GM11168 (cell line): ENCODE data around the gene FNDC3A.
"Not testable (repeated sequence)": the region's sequence is repeated elsewhere in the genome, so short reads cannot be mapped to it uniquely, and the experiment has no call there.

Experiments used
- in situ Hi-C: fragments of 300-500 bp; cut with MboI; formaldehyde crosslinking; loops from one replicate; pipeline ENCODE4 v1.12.0; 2022; ENCODE audit warnings: low sequenced_read_pairs; ENCODE audit not compliant: unreplicated experiment

FNDC3A gene

DNA sequence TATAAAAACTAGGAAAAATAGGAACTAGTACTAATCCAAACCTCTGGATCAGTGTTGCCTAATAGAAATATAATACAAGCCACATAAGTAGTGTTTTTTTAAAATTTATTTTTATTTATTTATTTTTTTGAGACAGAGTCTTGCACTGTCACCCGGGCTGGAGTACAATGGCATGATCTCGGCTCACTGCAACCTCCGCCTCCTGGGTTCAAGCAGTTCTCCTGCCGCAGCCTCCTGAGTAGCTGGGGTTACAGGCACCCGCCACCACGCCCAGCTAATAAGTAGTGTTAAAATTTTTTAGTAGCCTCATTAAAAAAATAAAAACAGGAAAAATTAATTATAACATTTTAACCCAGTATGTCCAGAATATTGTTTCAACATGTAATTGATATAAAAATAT is 94.3 kb downstream of the FNDC3A start:
- in situ Hi-C loops = not testable (repeated sequence)

DNA sequence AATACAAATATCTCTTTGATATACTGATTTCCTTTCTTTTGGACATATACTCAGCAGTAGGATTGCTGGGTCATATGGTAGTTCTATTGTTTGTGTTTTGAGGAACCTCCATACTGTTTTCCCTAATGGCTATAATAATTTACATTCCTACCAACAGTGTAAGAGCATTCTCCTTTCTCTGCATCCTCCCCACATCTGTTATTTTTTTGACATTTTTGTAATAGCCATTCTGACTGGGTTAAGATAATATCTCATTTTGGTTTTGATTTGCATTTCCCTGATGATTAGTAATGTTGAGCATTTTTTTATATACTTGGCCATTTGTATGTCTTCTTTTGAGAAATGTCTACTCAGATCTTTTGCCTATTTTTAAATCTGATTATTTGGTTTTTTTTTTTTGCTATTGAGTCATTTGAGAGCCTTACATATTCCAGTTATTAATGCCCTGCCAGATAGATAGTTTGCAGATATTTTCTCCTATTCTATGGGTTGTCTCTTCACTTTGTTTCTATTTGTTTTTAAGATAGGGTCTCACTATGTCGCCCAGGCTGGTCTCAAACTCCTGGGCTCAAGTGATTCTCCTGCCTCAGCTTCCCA is 95.7 kb downstream of the FNDC3A start:
- in situ Hi-C loops = no loop called here

DNA sequence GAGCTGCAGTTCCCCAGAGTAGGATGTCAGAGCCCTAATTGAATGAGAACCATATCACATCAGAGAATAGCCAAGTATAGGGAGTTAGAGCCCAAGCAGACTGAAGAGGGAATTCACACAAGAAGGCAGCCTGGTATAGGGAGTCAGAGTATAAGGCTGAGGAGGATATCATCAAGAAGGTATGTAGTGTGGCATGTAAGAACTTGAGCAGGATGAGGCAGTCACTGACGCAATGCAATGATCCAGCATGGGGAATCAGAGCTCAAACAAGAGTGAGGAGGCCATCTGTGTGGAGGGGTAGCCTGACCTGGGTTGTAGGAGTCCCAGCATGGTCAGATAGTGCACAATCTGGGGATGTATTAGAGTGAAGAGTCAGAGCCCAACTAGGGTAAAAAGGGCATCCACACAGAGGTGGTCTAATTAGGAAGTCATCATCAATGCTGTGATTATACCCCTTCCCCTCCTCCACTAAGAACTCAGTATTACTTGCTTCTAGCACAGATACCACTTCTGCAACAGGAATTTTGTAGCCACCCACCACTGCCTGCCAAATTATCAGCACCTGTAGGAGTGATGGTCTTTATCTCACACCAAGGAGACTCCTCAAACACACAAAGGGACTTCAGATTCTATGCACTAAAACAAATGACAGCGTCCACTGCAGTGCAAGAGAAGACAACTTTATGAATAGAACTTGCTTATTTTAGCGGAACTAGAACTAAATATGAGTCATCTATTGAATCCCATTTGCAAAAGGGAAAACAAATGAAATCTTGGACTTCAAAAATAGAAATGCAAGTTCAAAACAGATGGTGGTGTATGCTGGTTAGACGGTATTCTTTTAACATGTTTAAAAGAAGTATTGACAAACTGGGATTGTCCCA is 107.2 kb downstream of the FNDC3A start:
- in situ Hi-C loops = no loop called here

DNA sequence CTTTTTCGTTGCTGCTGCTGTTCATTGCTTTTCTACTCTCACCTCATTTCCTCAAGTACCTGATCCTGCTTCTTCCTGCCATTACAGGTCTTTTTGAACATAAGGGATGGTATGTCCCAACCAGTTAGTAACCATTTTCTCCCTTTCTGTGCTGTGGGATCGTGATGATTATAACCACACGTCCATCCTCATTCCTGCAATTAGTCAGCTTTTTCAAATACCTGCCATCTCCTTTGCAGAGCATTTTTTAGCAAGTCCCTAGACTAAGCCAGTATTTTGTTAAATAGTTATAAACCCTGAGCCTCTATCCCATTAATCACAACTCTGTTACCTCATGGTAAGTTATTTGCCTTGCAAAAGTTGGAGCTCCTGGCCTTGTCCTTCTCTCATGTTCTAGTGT is 109.2 kb downstream of the FNDC3A start:
- in situ Hi-C loops = no loop called here

DNA sequence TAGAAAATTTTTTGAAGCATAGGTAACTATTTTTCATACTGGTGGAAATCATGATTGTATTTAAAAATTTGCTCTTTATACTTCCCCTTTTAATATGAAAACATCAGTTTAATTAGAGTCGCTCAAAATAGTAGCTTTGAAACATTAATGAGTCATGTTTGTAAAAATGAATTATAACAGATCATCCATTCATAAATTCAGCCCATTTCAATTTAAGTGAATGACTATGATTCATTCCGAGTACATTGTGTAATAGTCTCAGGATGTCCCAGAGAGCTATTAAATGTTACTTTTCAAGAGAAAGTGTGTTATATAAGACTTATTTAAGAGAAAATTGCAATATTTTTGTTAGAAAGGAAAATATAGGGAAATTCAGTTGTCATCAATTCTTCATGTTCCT is 111.0 kb downstream of the FNDC3A start:
- in situ Hi-C loops = no loop called here

DNA sequence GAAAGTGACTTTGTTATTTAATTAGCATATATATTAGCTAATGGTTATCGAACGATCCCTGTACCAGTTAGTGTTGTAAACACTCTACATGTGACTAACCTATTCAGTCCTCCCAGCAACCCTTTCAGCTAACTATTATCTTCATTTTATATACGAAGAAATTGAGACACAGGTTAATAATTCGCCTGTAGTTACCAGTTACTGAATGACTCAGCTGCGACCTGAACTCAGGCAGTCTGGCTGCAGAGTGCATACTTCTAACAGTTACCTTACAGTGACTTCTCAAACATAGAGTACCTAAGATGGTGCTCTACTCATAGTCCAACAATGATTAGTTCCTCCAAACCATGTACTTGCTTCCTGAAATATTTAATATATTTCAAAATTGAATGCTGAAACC is 117.7 kb downstream of the FNDC3A start:
- in situ Hi-C loops = no loop called here

DNA sequence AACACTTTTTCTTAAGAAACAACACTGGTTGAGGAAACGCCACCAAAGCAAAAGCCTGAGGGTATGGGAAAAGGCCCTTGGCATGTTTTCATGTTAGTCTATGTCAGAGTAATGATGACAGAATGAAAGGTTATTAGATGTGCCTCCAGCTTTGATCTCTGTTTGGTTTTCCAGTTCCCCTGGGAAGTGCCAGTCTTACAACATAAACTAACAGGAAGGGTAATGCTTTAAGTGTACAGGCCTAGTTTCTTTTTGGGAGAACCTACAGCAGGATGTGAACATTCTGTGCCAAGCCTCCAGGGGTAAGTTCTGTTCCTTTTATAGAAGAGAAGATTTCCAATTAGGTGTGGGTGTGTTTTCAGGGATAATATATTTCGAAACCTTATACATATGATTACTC is 121.7 kb downstream of the FNDC3A start:
- in situ Hi-C loops = no loop called here

DNA sequence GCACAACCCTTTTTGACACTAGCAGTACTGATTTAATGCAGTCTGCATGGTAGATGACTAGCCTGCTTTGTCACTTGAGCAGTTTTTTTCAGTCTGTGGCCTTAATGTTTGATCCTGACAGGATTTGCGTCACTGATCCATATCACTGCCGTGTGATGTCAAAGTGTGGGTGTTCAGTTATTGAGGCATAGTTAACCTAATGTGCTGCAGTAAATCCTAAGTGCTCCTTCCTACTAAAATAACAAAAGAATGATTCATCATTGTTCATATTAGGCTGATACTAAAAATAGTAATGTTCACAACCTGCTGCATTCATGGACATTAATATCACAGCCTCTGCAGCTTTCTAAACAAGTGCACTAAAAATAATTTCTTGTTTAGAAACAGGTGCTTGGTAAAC is 122.5 kb downstream of the FNDC3A start:
- in situ Hi-C loops = no loop called here

DNA sequence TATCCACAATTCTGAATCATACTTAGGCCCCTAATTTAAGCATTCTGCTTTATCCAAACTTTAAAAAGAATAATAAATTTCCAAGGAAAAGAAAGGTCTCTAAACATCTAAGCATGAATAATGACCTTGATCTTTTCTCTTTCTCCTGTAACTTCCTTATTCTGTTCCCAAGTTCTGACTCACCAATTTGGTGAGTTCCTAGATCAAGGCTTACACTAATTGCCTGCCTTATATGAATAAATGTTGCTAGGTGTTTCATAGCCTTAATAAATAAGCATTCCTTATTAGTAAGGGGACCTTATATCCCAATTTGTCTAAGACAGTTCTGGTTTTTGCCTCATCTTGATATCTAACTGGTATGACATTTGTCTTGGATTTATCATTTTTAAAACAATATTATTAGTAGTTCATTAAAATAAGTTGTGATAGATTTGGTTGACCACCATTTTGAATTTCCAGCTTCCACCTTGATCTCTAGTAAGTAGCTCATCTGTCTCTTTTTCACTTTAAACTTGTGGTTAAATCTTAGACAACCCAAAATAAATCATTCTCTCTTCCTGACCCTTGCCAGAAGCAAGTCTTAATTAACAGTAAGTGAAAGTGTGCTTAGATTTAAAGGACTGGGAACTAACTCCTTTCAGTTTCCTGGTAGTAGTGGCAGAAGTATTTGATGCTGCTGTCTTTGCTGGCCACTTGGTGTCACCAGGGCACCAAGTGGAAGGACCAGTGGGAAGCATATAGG is 123.2 kb downstream of the FNDC3A start:
- in situ Hi-C loops = no loop called here

DNA sequence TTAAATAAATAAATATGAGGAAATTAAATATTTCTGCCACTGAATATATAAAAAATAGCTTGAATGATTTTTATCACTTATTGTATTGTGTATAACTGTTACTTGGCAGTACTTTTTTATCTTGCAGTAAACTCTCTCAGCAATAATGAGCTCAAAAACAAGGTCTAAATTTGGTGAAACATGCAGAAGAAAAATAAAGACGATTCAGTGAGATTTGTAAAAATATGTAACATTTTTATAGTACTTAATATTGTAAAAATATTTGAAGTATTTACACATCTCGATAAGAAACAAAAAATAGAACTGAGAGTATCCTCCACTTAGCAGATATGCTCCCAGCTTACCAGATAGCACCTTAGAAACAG is 123.8 kb downstream of the FNDC3A start:
- in situ Hi-C loops = no loop called here

DNA sequence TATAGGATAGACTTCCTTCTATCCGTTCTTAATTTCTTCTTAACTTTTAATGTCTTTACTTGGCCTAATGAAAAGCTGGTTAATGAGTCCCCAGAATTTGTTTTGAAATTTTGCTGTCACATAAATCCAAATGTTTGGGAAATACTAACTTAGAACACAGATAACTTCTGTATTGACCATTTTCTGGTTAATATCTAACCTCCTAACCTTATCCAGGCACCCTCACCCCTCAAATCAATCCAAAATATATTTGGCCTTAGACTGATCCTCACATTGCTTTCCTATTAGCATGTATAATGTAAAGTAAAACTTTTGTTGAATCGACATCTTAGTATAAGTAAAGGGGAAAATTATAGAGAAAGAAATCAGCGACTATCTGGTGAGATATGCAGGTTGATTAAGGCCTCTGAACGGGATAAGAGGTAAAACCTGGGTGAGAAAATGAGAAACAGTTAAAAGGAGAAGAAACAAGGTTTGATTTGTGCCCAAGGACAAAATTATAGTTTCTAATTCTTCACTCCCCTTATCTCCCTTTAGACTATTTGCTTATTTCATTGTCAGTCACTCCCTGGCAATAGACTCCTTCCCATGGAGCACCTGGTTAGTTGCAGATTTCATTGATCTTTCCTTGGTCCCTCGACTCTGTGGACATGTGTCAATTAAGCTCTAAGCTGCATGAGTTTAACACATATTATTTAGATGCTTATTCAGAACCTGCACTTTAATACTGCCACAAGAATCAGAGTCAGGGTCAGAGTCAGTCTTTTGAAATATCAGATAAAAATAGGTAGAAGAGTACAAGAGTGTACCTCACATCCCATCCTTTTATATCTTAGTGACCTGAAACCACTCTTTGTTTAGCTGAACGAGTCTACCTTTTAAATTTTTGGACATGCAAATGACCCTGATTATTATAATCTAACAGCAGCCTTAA is 125.2 kb downstream of the FNDC3A start:
- in situ Hi-C loops = no loop called here

DNA sequence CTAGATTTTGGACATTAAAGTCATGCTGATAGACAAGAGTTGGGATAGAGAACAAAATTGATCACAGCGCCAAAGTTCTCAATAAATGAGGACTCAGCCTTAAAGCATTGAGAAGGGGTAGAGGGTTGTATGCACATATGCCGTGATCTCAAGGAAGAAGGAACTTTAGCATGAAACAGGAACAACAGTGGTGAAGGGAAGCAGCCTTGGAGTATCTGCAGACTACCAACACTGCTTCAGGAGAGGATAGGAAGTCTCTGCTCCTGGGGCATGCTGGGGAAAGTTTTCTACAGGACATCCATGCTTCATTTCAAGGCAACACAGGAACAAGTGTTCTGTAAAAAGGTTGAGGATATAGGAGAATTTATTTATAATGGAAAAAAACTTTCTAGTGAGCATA is 132.5 kb downstream of the FNDC3A start:
- in situ Hi-C loops = no loop called here

DNA sequence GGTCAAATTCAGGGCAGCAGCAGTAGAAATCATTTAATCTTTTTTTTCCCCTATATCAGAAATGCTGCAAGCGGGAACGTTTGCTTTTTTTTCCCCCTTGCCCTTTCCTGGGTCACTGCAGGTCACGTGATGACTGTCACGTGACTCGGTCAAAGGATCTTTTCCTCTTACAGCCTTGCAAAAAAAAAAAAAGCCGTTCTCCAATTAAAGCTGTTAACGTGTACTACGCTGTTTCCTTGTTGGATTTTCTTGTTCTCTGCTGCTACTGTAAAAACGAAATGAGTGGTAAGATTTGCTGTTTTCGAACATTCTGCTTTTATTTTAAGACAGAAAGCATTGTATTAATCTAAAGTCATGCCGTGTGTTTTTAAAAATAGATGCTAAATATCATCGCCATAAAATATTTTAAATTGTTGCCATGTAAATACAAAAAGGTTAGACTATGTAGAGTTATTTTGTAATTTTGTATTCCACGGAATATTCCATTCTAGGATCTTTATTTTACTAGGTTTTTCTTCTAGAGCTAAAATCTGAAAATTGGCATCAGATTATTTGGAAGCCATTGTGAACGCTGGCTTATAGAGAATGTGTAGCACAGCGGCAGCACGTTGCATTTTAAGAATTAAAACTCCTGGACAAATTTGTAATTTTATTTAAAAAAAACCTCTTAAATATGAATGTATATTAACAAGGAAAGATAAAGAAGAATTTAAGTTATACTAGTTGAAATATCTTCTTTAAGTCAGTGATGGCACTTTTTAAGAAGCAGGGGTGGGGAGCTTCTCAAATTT is 134.6 kb downstream of the FNDC3A start:
- in situ Hi-C loops = no loop called here

DNA sequence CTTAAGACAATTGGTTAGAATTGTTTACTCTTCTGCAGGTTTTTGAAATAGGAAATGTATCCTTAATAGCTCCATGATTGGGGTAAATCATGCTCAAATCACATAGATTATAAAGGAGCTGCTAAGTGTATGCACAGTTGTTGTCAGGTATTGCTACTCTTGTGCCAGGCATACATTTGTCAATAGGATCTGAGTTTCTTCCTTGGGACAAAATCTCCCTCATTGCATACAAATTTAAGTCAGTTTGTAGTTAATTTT is 135.1 kb downstream of the FNDC3A start:
- in situ Hi-C loops = no loop called here

DNA sequence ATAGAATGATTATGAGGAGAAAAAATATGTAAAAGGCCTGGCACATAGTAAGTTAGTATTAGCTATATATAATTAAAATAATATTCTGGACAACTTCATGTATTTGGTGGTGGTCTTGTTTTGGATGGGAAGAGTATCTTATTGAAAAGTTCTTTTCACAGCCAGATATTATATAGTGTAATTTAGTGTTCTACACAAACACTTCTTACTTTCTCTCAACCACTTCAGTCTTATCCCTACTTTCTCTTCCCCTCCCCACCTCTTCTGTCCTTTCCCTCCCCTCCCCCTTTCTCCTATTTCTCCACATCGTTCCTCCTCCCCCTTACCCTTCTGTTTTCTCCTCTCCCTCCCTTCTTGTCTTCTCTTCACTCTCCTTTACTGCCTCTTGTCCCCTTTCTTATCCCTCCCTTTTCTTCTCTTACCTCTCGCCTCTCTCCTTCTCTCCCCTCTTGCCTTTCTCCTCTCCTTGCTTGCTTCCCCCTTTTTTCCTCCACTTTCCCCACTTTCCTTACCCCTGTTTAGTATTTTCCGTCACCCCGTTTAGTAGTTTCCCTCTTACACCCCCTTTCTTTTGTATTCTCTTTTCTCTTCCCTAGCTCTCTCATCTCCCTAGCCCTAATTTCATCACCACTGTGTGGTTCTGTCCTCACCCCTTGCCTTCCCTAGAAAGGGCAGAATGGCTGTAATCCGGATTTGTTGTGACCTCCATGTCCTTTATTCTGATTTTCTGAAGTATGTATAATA is 137.2 kb downstream of the FNDC3A start:
- in situ Hi-C loops = no loop called here

DNA sequence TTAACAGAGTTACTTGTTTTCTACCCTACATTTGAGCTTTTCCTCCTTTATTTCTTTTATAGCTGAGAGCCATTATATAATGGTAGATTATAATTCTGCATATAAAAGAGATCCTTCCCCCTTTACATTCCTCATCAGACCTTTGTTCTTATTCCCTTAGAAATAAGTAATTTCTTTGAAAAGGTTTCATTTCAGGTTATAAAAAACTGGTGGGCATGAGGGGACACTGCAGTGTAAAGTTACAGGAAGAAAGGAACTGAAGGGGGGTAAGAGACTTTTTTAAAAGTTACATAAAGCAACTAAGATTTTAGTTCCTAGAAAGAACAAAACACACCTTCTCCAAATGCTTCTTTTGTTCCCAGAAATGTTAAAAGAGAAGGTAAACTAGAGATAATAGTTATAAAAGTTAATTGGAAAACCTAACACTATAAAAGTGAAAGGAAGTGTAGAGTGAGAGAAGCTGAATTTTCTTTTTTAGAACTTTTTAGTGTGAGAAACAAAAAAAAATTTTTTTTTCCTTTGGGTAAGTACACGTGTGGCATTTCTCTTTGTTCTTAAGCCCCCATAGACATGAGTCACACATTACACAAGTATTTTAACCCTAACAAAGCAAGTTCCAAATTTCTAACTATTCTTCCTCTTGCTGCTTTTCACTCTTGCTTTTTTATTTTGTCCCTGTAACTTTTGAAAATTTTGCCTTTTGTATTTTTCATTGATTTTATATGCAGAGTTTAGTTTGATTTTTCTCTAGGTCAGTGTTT is 138.0 kb downstream of the FNDC3A start:
- in situ Hi-C loops = no loop called here

DNA sequence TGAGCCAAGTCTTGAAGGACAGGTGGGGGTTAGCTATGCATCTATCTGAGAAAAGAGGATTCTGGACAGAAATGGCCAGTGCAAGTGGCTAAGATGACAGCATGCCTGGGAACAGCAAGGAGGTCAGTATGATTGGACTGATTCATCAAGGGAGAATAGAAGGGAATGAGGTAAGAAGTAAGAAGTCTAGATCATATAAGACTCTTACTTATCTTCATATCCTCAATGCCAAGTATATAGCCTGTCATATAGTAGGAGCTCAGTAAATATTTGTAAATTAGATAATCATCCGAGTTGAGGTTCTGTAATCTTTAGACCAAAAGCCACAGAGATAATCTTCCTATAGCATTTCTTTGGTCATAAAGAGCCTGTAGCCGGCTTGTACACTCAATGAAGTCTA is 141.2 kb downstream of the FNDC3A start:
- in situ Hi-C loops = no loop called here

DNA sequence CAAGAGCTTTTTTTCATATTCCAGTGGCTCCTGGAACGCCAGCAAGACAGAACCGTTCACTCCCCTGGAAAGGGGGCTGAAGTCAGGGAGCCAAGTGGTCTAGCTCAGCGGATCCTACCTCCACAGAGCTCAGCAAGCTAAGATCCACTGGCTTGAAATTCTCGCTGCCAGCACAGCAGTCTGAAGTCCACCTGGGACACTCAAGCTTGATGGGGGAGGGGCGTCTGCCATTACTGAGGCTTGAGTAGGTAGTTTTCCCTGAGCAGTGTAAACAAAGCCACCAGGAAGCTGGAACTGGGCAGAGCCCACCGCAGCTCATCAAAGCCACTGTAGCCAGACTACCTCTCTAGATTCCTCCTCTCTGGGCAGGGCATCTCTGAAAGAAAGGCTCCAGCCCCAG is 142.7 kb downstream of the FNDC3A start:
- in situ Hi-C loops = not testable (repeated sequence)
